Activated B cell treated with CpG ODN at 0.5 μM for 24 hours (primary cell): ENCODE measurements around the gene BIRC3. TPM values are rescaled to one million over a fixed set of nuclear protein-coding genes. Genes with fewer than 3 reads are reported as not detected.

ENCODE experiments used
- ATAC-seq: fragments of 200-7000 bp; cut with Tn5 transposase; one replicate; pipeline ENCODE4 v1.10.0; 2021; ENCODE audit warnings: low read depth, mild to moderate bottlenecking, moderate library complexity
- CTCF ChIA-PET: fragments of 350-600 bp; sonication (Branson Sonifier 250); formaldehyde crosslinking; loops from one replicate; lab custom pipeline; 2021; ENCODE audit warnings: antibody characterized with exemption; lab: Charles Lee
- POLR2A ChIA-PET: fragments of 350-600 bp; sonication (Branson Sonifier 250); formaldehyde crosslinking; loops from one replicate; lab custom pipeline; 2021; ENCODE audit warnings: antibody characterized with exemption; lab: Charles Lee
- DNase-seq: peaks from one replicate; pipeline ENCODE4 v3.0.0; 2022
- H3K27ac Mint-ChIP-seq: one replicate; pipeline ENCODE4 v1.8.0; 2020; ENCODE audit warnings: mixed read lengths
- H3K27me3 Mint-ChIP-seq: one replicate; pipeline ENCODE4 v1.8.0; 2021; ENCODE audit warnings: mixed read lengths
- H3K36me3 Mint-ChIP-seq: one replicate; pipeline ENCODE4 v1.8.0; 2021; ENCODE audit warnings: low read depth, mixed read lengths
- H3K4me1 Mint-ChIP-seq: one replicate; pipeline ENCODE4 v1.8.0; 2021; ENCODE audit warnings: mixed read lengths
- H3K4me3 Mint-ChIP-seq: one replicate; pipeline ENCODE4 v1.8.0; 2020; ENCODE audit warnings: mild to moderate bottlenecking, mixed read lengths
- H3K9me3 Mint-ChIP-seq: one replicate; pipeline ENCODE4 v1.8.0; 2020; ENCODE audit warnings: mixed read lengths
- intact Hi-C: fragments of 100-400 bp; cut with micrococcal nuclease; formaldehyde crosslinking; loops from one replicate; pipeline ENCODE4 v1.15.1; 2024
- total RNA-seq: library from RNA; stranded (reverse); gene quantifications from 2 replicates; pipeline ENCODE4 v1.2.3, GENCODE V29; 2022
- TF ChIP-seq, protein P1 (sequence below): fragments of 200-600 bp; IDR thresholded peaks from one replicate; pipeline ENCODE4 v1.8.0; 2022; ENCODE audit warnings: antibody characterized with exemption, mild to moderate bottlenecking

Gene BIRC3
- total RNA-seq, 1 donor from 2014 or later: 270 TPM

DNA sequence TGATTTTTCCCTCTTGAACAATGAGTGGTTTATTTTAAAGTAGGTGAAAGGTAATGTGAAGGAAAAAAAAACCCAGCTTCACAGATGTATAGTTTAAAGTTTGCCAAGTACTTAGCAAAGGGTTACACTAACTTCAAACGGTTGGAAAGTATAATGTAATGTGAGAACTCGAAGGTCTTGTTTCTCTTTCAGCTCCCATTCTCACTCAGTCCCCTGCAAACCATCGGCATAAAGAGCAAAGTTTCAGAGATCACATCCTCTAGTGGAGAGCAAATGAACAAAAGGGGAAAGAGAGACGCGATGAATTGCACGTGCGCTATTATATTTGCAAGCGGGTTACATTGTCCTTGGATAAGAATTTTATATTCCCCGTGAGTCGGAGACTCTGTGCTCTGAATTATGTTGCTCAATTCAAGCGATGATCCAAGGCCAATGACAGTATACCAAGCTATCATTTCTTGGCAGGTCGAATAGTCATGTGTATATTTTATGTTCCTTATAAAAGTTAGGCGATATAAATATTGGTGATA is 37.6 kb upstream of the BIRC3 start:
- Mint-ChIP-seq H3K9me3 (no peaks in the 10 kb centered on the region), H3K27me3 (peaks cover 25% of the 10 kb centered on the region), H3K36me3 (no peaks in the 10 kb centered on the region), H3K4me1 (peaks cover 5% of the 10 kb centered on the region), H3K4me3 (no peak overlapping the region), H3K27ac (no peak overlapping the region)
- ChIA-PET POLR2A (interaction anchor here (1.4 kb wide), 1 partner anchor 11 kb away, joined by 3 read pairs; no protein-coding TSS in a partner anchor), CTCF (interaction anchor here (1.0 to 1.4 kb wide), 3 partner anchors 9 to 62 kb away, joined by 4 to 8 read pairs (median 4); no protein-coding TSS in a partner anchor)
- intact Hi-C loops: no loop called here
- DNase-seq: no peak
- no peak for ATAC-seq
- TF ChIP-seq, protein P1, sequence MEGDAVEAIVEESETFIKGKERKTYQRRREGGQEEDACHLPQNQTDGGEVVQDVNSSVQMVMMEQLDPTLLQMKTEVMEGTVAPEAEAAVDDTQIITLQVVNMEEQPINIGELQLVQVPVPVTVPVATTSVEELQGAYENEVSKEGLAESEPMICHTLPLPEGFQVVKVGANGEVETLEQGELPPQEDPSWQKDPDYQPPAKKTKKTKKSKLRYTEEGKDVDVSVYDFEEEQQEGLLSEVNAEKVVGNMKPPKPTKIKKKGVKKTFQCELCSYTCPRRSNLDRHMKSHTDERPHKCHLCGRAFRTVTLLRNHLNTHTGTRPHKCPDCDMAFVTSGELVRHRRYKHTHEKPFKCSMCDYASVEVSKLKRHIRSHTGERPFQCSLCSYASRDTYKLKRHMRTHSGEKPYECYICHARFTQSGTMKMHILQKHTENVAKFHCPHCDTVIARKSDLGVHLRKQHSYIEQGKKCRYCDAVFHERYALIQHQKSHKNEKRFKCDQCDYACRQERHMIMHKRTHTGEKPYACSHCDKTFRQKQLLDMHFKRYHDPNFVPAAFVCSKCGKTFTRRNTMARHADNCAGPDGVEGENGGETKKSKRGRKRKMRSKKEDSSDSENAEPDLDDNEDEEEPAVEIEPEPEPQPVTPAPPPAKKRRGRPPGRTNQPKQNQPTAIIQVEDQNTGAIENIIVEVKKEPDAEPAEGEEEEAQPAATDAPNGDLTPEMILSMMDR: no peak

DNA sequence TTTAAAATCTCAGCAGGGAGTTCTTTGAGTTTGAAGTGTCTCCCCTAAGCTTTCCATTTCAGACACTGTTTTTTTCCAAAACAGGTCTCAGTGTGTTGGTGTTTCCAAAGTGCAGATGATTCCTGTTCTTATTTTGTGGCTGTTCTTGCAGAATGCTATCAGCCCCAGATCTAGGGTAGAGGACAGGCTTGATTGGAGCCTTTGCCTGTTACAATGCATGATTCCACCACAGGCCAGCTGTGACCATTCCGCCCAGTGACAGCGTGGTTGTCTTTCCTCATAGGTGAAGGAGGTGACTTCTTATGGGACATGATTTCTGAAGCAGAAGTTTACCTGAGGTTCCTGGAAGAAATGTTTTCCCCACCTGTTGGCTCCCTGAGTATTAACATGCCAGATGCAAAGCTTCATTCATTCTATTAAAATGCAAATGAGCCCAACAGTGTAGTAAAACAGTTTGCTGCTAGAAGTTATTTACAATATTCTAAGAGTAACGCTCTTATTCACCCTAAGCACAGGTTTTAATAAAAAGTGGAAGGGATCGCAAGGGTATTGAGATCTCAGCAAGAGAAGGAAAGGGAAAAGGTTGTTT is 36.9 kb upstream of the BIRC3 start:
- TF ChIP-seq, protein P1: no peak
- H3K4me3 Mint-ChIP-seq: no peak overlapping the region
- ChIA-PET POLR2A (interaction anchor here (1.4 kb wide), 1 partner anchor 11 kb away, joined by 3 read pairs; no protein-coding TSS in a partner anchor), CTCF (interaction anchor here (1.4 kb wide), 2 partner anchors 9 to 62 kb away, joined by 4 to 8 read pairs; no protein-coding TSS in a partner anchor)
- H3K27me3 Mint-ChIP-seq: peaks cover 23% of the 10 kb centered on the region
- intact Hi-C loops: no loop called here
- no peak for DNase-seq
- ATAC-seq: no peak
- H3K27ac Mint-ChIP-seq: no peak overlapping the region
- H3K4me1 Mint-ChIP-seq: peaks cover 5% of the 10 kb centered on the region
- no peaks in the 10 kb centered on the region for H3K9me3 Mint-ChIP-seq
- H3K36me3 Mint-ChIP-seq: no peaks in the 10 kb centered on the region

DNA sequence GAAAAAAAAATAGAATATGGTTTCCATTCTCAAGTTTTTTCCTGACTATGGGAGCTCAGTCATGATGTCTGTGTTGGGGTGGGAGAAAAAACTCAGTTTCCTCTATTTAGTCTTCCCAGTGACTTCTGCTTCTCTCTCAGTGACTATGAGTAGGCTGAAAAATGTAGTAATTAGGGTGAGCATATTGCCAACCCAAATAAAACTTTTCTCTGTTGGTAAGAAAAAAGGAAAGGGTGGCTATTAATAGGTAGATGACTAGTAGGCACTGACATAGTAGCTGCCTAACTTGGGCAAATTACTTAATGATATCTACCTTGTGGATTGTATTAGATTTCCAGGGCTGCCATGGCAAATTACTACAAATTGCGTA is 34.2 kb upstream of the BIRC3 start:
- ATAC-seq: no peak
- TF ChIP-seq, protein P1: no peak
- intact Hi-C loops: no loop called here
- H3K36me3 Mint-ChIP-seq: no peaks in the 10 kb centered on the region
- peaks cover 14% of the 10 kb centered on the region for H3K4me1 Mint-ChIP-seq
- H3K4me3 Mint-ChIP-seq: no peak overlapping the region
- H3K9me3 Mint-ChIP-seq: no peaks in the 10 kb centered on the region
- no peak for DNase-seq
- H3K27me3 Mint-ChIP-seq: peaks cover 6% of the 10 kb centered on the region
- peak overlapping the region; percentile 2 for H3K27ac Mint-ChIP-seq
- CTCF ChIA-PET: interaction anchor here (2.8 kb wide), 1 partner anchor 59 kb away, joined by 8 read pairs; no protein-coding TSS in a partner anchor
- POLR2A ChIA-PET: interaction anchor here (1.3 kb wide), 1 partner anchor 14 kb away, joined by 3 read pairs; no protein-coding TSS in a partner anchor

DNA sequence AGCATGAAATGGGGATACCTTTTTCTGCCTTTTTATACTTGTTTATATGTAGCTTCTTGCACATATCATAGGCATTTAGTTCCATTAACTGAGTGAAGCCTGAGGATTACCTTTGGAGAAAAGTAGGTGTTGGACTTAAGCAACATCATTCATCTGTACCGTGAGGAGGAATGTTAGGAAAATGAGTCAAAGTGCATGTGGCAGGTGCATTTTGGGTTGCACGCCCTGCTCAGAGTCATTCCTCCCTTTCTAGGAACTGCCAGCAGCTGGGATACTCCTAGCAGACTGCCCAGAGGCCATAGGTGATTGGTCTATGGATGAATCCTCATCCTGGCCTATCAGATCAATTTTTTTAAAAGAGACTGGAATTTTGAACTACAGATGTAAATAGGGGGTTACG is 33.3 kb upstream of the BIRC3 start:
- no peaks in the 10 kb centered on the region for H3K36me3 Mint-ChIP-seq
- H3K4me1 Mint-ChIP-seq: peaks cover 23% of the 10 kb centered on the region
- no peaks in the 10 kb centered on the region for H3K9me3 Mint-ChIP-seq
- TF ChIP-seq, protein P1: no peak
- H3K27me3 Mint-ChIP-seq: peaks cover 6% of the 10 kb centered on the region
- H3K27ac Mint-ChIP-seq: no peak overlapping the region
- intact Hi-C loops: no loop called here
- no peak overlapping the region for H3K4me3 Mint-ChIP-seq
- no peak for ATAC-seq
- ChIA-PET CTCF (interaction anchor here (1.2 to 2.8 kb wide), 2 partner anchors 58 to 212 kb away, joined by 3 to 8 read pairs; no protein-coding TSS in a partner anchor), POLR2A (interaction anchor here (1.3 kb wide), 1 partner anchor 15 kb away, joined by 3 read pairs; no protein-coding TSS in a partner anchor)
- no peak for DNase-seq

DNA sequence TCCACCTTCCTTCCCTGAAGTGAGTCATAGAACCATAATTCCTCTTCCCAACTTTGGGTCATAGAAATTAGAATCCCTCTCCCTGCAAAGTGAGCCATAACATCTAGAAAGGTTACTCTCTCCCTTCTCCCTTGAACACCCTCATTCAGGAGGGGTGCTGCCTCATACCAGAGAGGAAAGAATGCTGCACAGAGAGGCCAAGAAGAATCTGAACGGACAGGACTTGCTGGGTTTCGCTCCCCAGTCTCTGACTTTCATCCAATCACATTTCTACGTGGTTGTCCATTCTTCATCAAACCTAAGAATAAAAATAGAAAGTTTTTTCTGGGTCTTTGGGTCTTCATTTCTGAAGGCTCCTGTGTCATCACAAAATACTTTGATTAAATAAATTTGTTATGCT is 31.0 kb upstream of the BIRC3 start:
- ChIA-PET CTCF (interaction anchor here (2.0 kb wide), 1 partner anchor 327 kb away, joined by 6 read pairs; no protein-coding TSS in a partner anchor), POLR2A (no interaction called here)
- DNase-seq (no peak), ATAC-seq (no peak)
- H3K4me3 Mint-ChIP-seq: no peak overlapping the region
- TF ChIP-seq, protein P1: no peak
- no peaks in the 10 kb centered on the region for H3K9me3 Mint-ChIP-seq
- H3K36me3 Mint-ChIP-seq: no peaks in the 10 kb centered on the region
- no peak overlapping the region for H3K27ac Mint-ChIP-seq
- intact Hi-C loops: loop anchor here (5.0 kb wide), 1 partner anchor 106 kb away; no protein-coding TSS in a partner anchor
- no peaks in the 10 kb centered on the region for H3K27me3 Mint-ChIP-seq
- peaks cover 30% of the 10 kb centered on the region for H3K4me1 Mint-ChIP-seq
